ENCODE measurements around the gene LCP1.

- TF ChIP-seq CTCF (conservative IDR thresholded peaks at IDR 0.05; ENCODE audit: low read depth, low read length): no peak
- TF ChIP-seq EZH2 (IDR thresholded peaks at IDR 0.05; ENCODE audit: borderline replicate concordance, low read depth, low read length, poor library complexity, severe bottlenecking): no peak
Observed at GRCh38 chr13:46211483-46212351, 29.7 kb upstream of the LCP1 start, which contains the start of gene LRRC63.

All from A673 (cell line).